MCF 10A (cell line): ENCODE measurements around the gene RERE. TPM values are rescaled to one million over a fixed set of nuclear protein-coding genes. Genes with fewer than 3 reads are reported as not detected.
A peak's percentile ranks its signal among the peaks of the same experiment; 100 is the strongest.
"Not testable (repeated sequence)": the region's sequence is repeated elsewhere in the genome, so short reads cannot be mapped to it uniquely, and the experiment has no call there.

ENCODE experiments used
- BruUV-seq: library from RNA; stranded (reverse); fragments of 400-500 nt; replicated peaks from 2 replicates; lab custom pipeline; 2021; lab: Mats Ljungman, UMichigan
- CTCF ChIA-PET: fragments of 300-600 bp; sonication (Branson Sonifier 250); formaldehyde crosslinking; extraction: SDS; loops from one replicate; lab custom pipeline; 2021; ENCODE audit warnings: antibody characterized with exemption, inconsistent platforms; lab: Yijun Ruan, JAX
- POLR2A ChIA-PET: fragments of 300-600, 350-650 bp; sonication (Branson Sonifier 250); formaldehyde crosslinking; extraction: SDS; loops from one replicate; lab custom pipeline; 2020; ENCODE audit warnings: antibody characterized with exemption, inconsistent platforms; lab: Yijun Ruan, JAX
- DNase-seq: peaks from one replicate; pipeline ENCODE4 v3.0.0-alpha.2; 2018; ENCODE audit not compliant: unreplicated experiment
- H3K27ac Mint-ChIP-seq: one replicate; pipeline ENCODE4 v1.8.0; 2022; ENCODE audit warnings: mild to moderate bottlenecking, low read depth, mixed read lengths; ENCODE audit not compliant: unreplicated experiment
- H3K27me3 Mint-ChIP-seq: one replicate; pipeline ENCODE4 v1.8.0; 2022; ENCODE audit warnings: mixed read lengths; ENCODE audit not compliant: insufficient read depth, unreplicated experiment
- H3K36me3 Mint-ChIP-seq: one replicate; pipeline ENCODE4 v1.8.0; 2022; ENCODE audit warnings: mild to moderate bottlenecking, moderate library complexity, mixed read lengths; ENCODE audit not compliant: insufficient read depth, unreplicated experiment
- H3K4me1 Mint-ChIP-seq: one replicate; pipeline ENCODE4 v1.8.0; 2022; ENCODE audit warnings: mixed read lengths; ENCODE audit not compliant: insufficient read depth, unreplicated experiment
- H3K4me3 Mint-ChIP-seq: one replicate; pipeline ENCODE4 v1.8.0; 2022; ENCODE audit warnings: mild to moderate bottlenecking, moderate library complexity, mixed read lengths; ENCODE audit not compliant: unreplicated experiment
- H3K9me3 Mint-ChIP-seq: one replicate; pipeline ENCODE4 v1.8.0; 2022; ENCODE audit warnings: mixed read lengths; ENCODE audit not compliant: unreplicated experiment
- CTCF ChIP-seq: fragments of 200-600 bp; IDR thresholded peaks from one replicate; pipeline ENCODE4 v1.8.0; 2022; ENCODE audit warnings: antibody characterized with exemption, mild to moderate bottlenecking; ENCODE audit not compliant: unreplicated experiment
- intact Hi-C: fragments of 100-400 bp; cut with micrococcal nuclease; formaldehyde crosslinking; loops from 2 replicates; pipeline ENCODE4 v1.14.1; 2022
- total RNA-seq: library from RNA; stranded (reverse); gene quantifications from 2 replicates; pipeline ENCODE4 v1.2.3, GENCODE V29; 2022

The RERE gene
- total RNA-seq, 1 experiment from 2014 or later: 48.4 TPM

DNA sequence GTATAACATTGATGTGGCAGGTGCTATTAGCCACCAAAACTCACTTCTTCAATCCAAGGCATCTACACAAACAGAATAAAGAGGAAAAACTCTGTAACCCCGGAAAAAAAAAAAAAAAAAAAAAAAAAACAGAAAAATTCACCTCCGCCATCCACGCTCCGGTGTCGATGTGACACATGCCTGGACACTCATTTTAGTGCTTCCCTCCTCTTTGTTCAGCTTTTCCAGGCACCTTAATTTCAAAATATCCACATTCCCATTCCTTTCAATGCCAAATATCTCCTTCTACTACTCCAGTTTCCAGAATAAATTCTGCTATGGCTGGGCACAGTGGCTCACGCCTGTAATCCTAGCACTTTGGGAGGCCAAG is 5.8 kb upstream of the RERE start:
- intact Hi-C loops: no loop called here
- ChIA-PET CTCF (interaction anchor here (0.9 kb wide), 1 partner anchor 17 kb away, joined by 3 read pairs; no protein-coding TSS in a partner anchor), POLR2A (interaction anchor here (0.9 to 2.0 kb wide), 4 partner anchors 12 to 90 kb away, joined by 3 to 8 read pairs (median 4); no protein-coding TSS in a partner anchor)
- DNase-seq: no peak
- H3K9me3 Mint-ChIP-seq: no peaks in the 10 kb centered on the region
- no peaks in the 10 kb centered on the region for H3K36me3 Mint-ChIP-seq
- no peak for TF ChIP-seq CTCF
- BruUV-seq: no TSS peak
- peak overlapping the region; percentile 71 for H3K27ac Mint-ChIP-seq
- no peak overlapping the region for H3K4me3 Mint-ChIP-seq
- H3K27me3 Mint-ChIP-seq: no peaks in the 10 kb centered on the region
- peaks cover 16% of the 10 kb centered on the region for H3K4me1 Mint-ChIP-seq

GRCh38 chr1:8822373-8823294 is 5.2 kb upstream of the RERE start:
- POLR2A ChIA-PET: interaction anchor here (0.9 to 2.0 kb wide), 5 partner anchors 12 to 89 kb away, joined by 3 to 8 read pairs (median 4); partner anchors contain the start of gene ENO1
- TF ChIP-seq CTCF: no peak
- DNase-seq: peak; percentile 63
- Mint-ChIP-seq H3K4me1 (peaks cover 20% of the 10 kb centered on the region), H3K36me3 (peaks cover under 1% of the 10 kb centered on the region), H3K9me3 (no peaks in the 10 kb centered on the region), H3K27me3 (no peaks in the 10 kb centered on the region), H3K27ac (peak overlapping the region; percentile 71), H3K4me3 (no peak overlapping the region)
- CTCF ChIA-PET: interaction anchor here (0.6 to 3.2 kb wide), 4 partner anchors 17 to 467 kb away, joined by 3 to 19 read pairs (median 3); no protein-coding TSS in a partner anchor
- no TSS peak for BruUV-seq
- intact Hi-C loops: no loop called here

DNA sequence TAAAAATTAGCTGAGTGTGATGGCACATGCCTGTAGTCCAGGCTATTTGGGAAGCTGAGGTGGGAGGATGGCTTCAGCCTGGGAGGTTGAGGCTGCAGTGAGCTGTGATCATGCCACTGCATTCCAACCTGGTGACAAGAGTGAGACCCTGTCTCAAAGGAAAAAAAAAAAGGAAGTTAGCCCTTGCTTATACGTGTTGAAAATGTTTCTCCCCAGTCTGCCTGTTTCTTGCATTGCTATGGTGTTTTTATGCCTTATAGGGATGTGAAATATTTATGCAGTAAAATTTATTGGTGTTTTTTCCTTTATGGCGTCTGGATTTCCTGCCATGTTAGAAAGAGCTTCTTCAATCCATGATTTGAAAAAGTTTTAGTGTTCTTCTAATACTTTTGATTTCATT is 3.6 kb upstream of the RERE start:
- no peak for DNase-seq
- no peak overlapping the region for H3K4me3 Mint-ChIP-seq
- no TSS peak for BruUV-seq
- H3K27ac Mint-ChIP-seq: no peak overlapping the region
- peaks cover 6% of the 10 kb centered on the region for H3K36me3 Mint-ChIP-seq
- CTCF ChIA-PET: interaction anchor here (0.6 to 3.2 kb wide), 6 partner anchors 28 to 746 kb away, joined by 3 to 19 read pairs (median 4); no protein-coding TSS in a partner anchor
- intact Hi-C loops: no loop called here
- no peak for TF ChIP-seq CTCF
- H3K27me3 Mint-ChIP-seq: no peaks in the 10 kb centered on the region
- H3K4me1 Mint-ChIP-seq: peaks cover 27% of the 10 kb centered on the region
- no peaks in the 10 kb centered on the region for H3K9me3 Mint-ChIP-seq
- POLR2A ChIA-PET: interaction anchor here (0.6 to 2.3 kb wide), 11 partner anchors 8 to 807 kb away, joined by 3 to 9 read pairs (median 4); partner anchors contain the start of gene ENO1

DNA sequence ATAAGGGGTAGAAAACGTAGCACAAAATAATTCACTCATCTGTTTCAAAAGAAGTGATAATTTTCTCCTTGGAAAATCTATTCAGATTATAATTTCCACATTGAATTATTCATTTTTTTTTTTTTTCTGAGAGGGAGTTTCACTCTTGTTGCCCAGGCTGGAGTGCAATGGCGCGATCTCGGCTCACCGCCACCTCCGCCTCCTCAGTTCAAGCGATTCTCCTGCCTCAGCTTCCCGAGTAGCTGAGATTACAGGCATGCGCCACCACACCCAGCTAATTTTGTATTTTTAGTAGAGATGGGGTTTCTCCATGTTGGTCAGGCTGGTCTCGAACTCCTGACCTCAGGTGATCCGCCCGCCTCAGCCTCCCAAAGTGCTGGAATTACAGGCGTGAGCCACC is 1.3 kb upstream of the RERE start:
- H3K36me3 Mint-ChIP-seq, BruUV-seq, H3K27me3 Mint-ChIP-seq, DNase-seq, CTCF ChIA-PET, H3K9me3 Mint-ChIP-seq, POLR2A ChIA-PET: not testable (repeated sequence)
- Mint-ChIP-seq H3K4me3 (peak overlapping the region; percentile 84), H3K4me1 (peaks cover 49% of the 10 kb centered on the region), H3K27ac (peak overlapping the region; percentile 97)
- intact Hi-C loops: loop anchor here (5.0 kb wide), 1 partner anchor 116 kb away; no protein-coding TSS in a partner anchor
